Measurements from ENCODE around the gene ITIH1. TPM values are rescaled to one million over a fixed set of nuclear protein-coding genes. Genes with fewer than 3 reads are reported as not detected.

The ITIH1 gene
- total RNA-seq, 4 donors from 2014 or later, result not detected

GRCh38 chr3:52822363-52822762, 45.0 kb downstream of the ITIH1 start:
- no peaks in the 10 kb centered on the region for H3K27me3 ChIP-seq
- no peaks in the 10 kb centered on the region for H3K9me3 ChIP-seq
- H3K36me3 ChIP-seq, result no peaks in the 10 kb centered on the region
- DNase-seq, result no peak
- TF ChIP-seq EP300 (IDR thresholded peaks at IDR 0.05; ENCODE audit: low read depth) (no peak), POLR2A (IDR thresholded peaks at IDR 0.05) (no peak), POLR2AphosphoS5 (IDR thresholded peaks at IDR 0.05) (no peak)
- TF ChIP-seq, protein P1, sequence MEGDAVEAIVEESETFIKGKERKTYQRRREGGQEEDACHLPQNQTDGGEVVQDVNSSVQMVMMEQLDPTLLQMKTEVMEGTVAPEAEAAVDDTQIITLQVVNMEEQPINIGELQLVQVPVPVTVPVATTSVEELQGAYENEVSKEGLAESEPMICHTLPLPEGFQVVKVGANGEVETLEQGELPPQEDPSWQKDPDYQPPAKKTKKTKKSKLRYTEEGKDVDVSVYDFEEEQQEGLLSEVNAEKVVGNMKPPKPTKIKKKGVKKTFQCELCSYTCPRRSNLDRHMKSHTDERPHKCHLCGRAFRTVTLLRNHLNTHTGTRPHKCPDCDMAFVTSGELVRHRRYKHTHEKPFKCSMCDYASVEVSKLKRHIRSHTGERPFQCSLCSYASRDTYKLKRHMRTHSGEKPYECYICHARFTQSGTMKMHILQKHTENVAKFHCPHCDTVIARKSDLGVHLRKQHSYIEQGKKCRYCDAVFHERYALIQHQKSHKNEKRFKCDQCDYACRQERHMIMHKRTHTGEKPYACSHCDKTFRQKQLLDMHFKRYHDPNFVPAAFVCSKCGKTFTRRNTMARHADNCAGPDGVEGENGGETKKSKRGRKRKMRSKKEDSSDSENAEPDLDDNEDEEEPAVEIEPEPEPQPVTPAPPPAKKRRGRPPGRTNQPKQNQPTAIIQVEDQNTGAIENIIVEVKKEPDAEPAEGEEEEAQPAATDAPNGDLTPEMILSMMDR (IDR thresholded peaks at IDR 0.05), result no peak
- no peaks in the 10 kb centered on the region for H3K4me1 ChIP-seq
- H3K27ac ChIP-seq, result no peak overlapping the region
- intact Hi-C loops (cut with DNase I; ENCODE audit: low total_unique reads) (no loop called here), in situ Hi-C loops (cut with MboI; ENCODE audit: low pct_ligation_motif_present in 1 of 4, low pct_unique_long_range_greater_than_20kb in 1 of 4, low sequenced_read_pairs in 3 of 4) (no loop called here)
- 77% methylated on average over 5 of the region's 5 CpGs; no CpG with 5 or more reads in 1 of the 2 donors for WGBS, 2 donors (ENCODE audit: low coverage in 1 of 2)
- H3K4me3 ChIP-seq, result no peak overlapping the region

DNA sequence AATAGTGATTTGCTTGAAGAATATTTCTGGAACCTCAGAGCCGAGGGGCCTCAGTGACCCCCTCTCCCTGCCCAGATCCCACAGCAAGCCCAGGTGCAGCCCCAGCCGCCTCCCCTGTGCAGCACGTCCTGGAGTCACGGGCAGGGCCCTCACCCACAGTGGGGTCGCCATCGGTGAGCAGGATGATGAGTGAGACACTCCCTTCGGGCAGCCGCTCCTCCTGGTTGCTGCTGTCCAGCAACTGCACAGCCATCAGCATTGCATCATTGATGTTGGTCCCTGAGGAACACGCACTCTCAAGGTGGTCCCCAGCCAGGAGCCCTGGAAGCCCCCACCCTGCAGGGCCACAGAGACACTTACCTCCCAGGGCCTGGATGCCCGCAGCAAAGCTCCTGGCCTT, 46.6 kb downstream of the ITIH1 start:
- TF ChIP-seq EP300 (IDR thresholded peaks at IDR 0.05; ENCODE audit: low read depth), result no peak
- no peak for TF ChIP-seq POLR2A (IDR thresholded peaks at IDR 0.05)
- TF ChIP-seq, protein P1 (IDR thresholded peaks at IDR 0.05), result no peak
- TF ChIP-seq POLR2AphosphoS5 (IDR thresholded peaks at IDR 0.05), result no peak
- in situ Hi-C loops (cut with MboI; ENCODE audit: low pct_ligation_motif_present in 1 of 4, low pct_unique_long_range_greater_than_20kb in 1 of 4, low sequenced_read_pairs in 3 of 4), result no loop called here
- no peaks in the 10 kb centered on the region for H3K36me3 ChIP-seq
- no peak overlapping the region for H3K27ac ChIP-seq
- WGBS, 2 donors (ENCODE audit: low coverage in 1 of 2), result 94% methylated on average over 10 of the region's 10 CpGs; no CpG with 5 or more reads in 1 of the 2 donors
- no peaks in the 10 kb centered on the region for H3K4me1 ChIP-seq
- intact Hi-C loops (cut with DNase I; ENCODE audit: low total_unique reads), result no loop called here
- no peaks in the 10 kb centered on the region for H3K9me3 ChIP-seq
- H3K4me3 ChIP-seq, result no peak overlapping the region
- no peaks in the 10 kb centered on the region for H3K27me3 ChIP-seq
- no peak for DNase-seq

- in situ Hi-C loops (cut with MboI; ENCODE audit: low pct_ligation_motif_present in 1 of 4, low pct_unique_long_range_greater_than_20kb in 1 of 4, low sequenced_read_pairs in 3 of 4), result loop anchor here in 1 of 4 donors (25.0 kb wide), 1 partner anchor 260 kb away; no protein-coding TSS in a partner anchor
- 78% methylated on average over 4 of the region's 9 CpGs; no CpG with 5 or more reads in 1 of the 2 donors for WGBS, 2 donors (ENCODE audit: low coverage in 1 of 2)
- H3K4me3 ChIP-seq, result no peak overlapping the region
- no peak for TF ChIP-seq POLR2AphosphoS5 (IDR thresholded peaks at IDR 0.05)
- no peak for TF ChIP-seq EP300 (IDR thresholded peaks at IDR 0.05; ENCODE audit: low read depth)
- TF ChIP-seq POLR2A (IDR thresholded peaks at IDR 0.05), result no peak
- TF ChIP-seq, protein P1 (IDR thresholded peaks at IDR 0.05), result no peak
- intact Hi-C loops (cut with DNase I; ENCODE audit: low total_unique reads), result no loop called here
- H3K27ac ChIP-seq, result no peak overlapping the region
- H3K36me3 ChIP-seq, result no peaks in the 10 kb centered on the region
- no peak for DNase-seq
- H3K4me1 ChIP-seq, result peaks cover 5 to 10% (median 6%) of the 10 kb centered on the region in 4 donors
- no peaks in the 10 kb centered on the region for H3K9me3 ChIP-seq
- no peaks in the 10 kb centered on the region for H3K27me3 ChIP-seq
Observed at GRCh38 chr3:52827441-52827840, 50.0 kb downstream of the ITIH1 start.

GRCh38 chr3:52827866-52828376, 50.5 kb downstream of the ITIH1 start:
- H3K27ac ChIP-seq, result no peak overlapping the region
- H3K36me3 ChIP-seq, result no peaks in the 10 kb centered on the region
- DNase-seq, result no peak
- no peak overlapping the region for H3K4me3 ChIP-seq
- no peaks in the 10 kb centered on the region for H3K9me3 ChIP-seq
- H3K4me1 ChIP-seq, result peaks cover 5 to 10% (median 6%) of the 10 kb centered on the region in 4 donors
- WGBS, 2 donors (ENCODE audit: low coverage in 1 of 2), result 57% methylated on average over 10 of the region's 10 CpGs; no CpG with 5 or more reads in 1 of the 2 donors
- H3K27me3 ChIP-seq, result no peaks in the 10 kb centered on the region
- intact Hi-C loops (cut with DNase I; ENCODE audit: low total_unique reads) (no loop called here), in situ Hi-C loops (cut with MboI; ENCODE audit: low pct_ligation_motif_present in 1 of 4, low pct_unique_long_range_greater_than_20kb in 1 of 4, low sequenced_read_pairs in 3 of 4) (loop anchor here in 1 of 4 donors (25.0 kb wide), 1 partner anchor 259 kb away; no protein-coding TSS in a partner anchor)
- TF ChIP-seq POLR2A (IDR thresholded peaks at IDR 0.05) (no peak), EP300 (IDR thresholded peaks at IDR 0.05; ENCODE audit: low read depth) (no peak), POLR2AphosphoS5 (IDR thresholded peaks at IDR 0.05) (no peak)
- TF ChIP-seq, protein P1 (IDR thresholded peaks at IDR 0.05), result no peak

All from transverse colon (tissue), 4 donors.